Measurements from ENCODE around the gene SCGB1D1. TPM values are rescaled to one million over a fixed set of nuclear protein-coding genes. Genes with fewer than 3 reads are reported as not detected.

Gene SCGB1D1
- total RNA-seq, 1 donor = not detected

GRCh38 chr11:62150887-62151736 lies 38.9 kb upstream of the SCGB1D1 start:
- no peak for TF ChIP-seq CTCF (IDR thresholded peaks at IDR 0.05; ENCODE audit: insufficient read depth, low read length)
- no peak for DNase-seq (ENCODE audit: low read depth)
- no peak overlapping the region for H3K4me3 ChIP-seq (ENCODE audit: low read depth, low read length)

GRCh38 chr11:62151737-62152102 lies 38.3 kb upstream of the SCGB1D1 start:
- no peak overlapping the region for H3K4me3 ChIP-seq (ENCODE audit: low read depth, low read length)
- no peak for TF ChIP-seq CTCF (IDR thresholded peaks at IDR 0.05; ENCODE audit: insufficient read depth, low read length)
- no peak for DNase-seq (ENCODE audit: low read depth)

- no peak overlapping the region for H3K4me3 ChIP-seq (ENCODE audit: low read depth, low read length)
- TF ChIP-seq CTCF (IDR thresholded peaks at IDR 0.05; ENCODE audit: insufficient read depth, low read length) = no peak
- no peak for DNase-seq (ENCODE audit: low read depth)
Measured at GRCh38 chr11:62152245-62153086, 37.5 kb upstream of the SCGB1D1 start.

GRCh38 chr11:62153087-62153395 lies 37.0 kb upstream of the SCGB1D1 start:
- TF ChIP-seq CTCF (IDR thresholded peaks at IDR 0.05; ENCODE audit: insufficient read depth, low read length) = no peak
- no peak overlapping the region for H3K4me3 ChIP-seq (ENCODE audit: low read depth, low read length)
- DNase-seq (ENCODE audit: low read depth) = peak; percentile 44

GRCh38 chr11:62153617-62154016 lies 36.4 kb upstream of the SCGB1D1 start:
- H3K4me3 ChIP-seq (ENCODE audit: low read depth, low read length) = no peak overlapping the region
- no peak for TF ChIP-seq CTCF (IDR thresholded peaks at IDR 0.05; ENCODE audit: insufficient read depth, low read length)
- no peak for DNase-seq (ENCODE audit: low read depth)

- no peak for TF ChIP-seq CTCF (IDR thresholded peaks at IDR 0.05; ENCODE audit: insufficient read depth, low read length)
- no peak overlapping the region for H3K4me3 ChIP-seq (ENCODE audit: low read depth, low read length)
- DNase-seq (ENCODE audit: low read depth) = no peak
Measured at GRCh38 chr11:62157603-62158002, 32.4 kb upstream of the SCGB1D1 start.
